ENCODE results near the gene PLCB1. TPM values are rescaled to one million over a fixed set of nuclear protein-coding genes. Genes with fewer than 3 reads are reported as not detected.

The PLCB1 gene
- total RNA-seq, 1 donor from 2014 or later = 6.3 TPM

DNA sequence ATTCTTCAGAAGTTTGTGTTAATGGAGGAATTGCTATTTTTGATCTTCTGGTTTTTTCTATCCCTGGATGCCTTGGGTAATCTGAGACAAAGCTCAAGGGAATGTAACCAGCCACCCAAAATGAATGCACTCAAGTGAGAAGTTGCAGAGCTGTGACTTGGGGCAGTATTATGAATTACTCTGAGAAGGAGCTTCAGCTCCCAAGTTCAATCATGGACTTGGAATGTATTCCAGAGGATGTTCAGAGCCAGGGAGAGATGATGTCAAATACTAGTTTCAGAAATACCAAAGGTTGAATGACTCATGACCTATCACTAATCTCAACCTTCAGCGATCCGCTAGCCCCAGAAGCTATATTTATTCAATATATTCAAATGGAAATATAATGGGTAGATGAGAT, 561.6 kb downstream of the PLCB1 start:
- intact Hi-C loops (cut with DNase I) = no loop called here
- H3K4me3 ChIP-seq = no peak overlapping the region
- H3K9me3 ChIP-seq = peaks cover 10% of the 10 kb centered on the region
- H3K27ac ChIP-seq = no peak overlapping the region
- ATAC-seq = no peak
- TF ChIP-seq, protein P1, sequence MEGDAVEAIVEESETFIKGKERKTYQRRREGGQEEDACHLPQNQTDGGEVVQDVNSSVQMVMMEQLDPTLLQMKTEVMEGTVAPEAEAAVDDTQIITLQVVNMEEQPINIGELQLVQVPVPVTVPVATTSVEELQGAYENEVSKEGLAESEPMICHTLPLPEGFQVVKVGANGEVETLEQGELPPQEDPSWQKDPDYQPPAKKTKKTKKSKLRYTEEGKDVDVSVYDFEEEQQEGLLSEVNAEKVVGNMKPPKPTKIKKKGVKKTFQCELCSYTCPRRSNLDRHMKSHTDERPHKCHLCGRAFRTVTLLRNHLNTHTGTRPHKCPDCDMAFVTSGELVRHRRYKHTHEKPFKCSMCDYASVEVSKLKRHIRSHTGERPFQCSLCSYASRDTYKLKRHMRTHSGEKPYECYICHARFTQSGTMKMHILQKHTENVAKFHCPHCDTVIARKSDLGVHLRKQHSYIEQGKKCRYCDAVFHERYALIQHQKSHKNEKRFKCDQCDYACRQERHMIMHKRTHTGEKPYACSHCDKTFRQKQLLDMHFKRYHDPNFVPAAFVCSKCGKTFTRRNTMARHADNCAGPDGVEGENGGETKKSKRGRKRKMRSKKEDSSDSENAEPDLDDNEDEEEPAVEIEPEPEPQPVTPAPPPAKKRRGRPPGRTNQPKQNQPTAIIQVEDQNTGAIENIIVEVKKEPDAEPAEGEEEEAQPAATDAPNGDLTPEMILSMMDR (IDR thresholded peaks at IDR 0.05) = no peak
- no peak for DNase-seq
- H3K36me3 ChIP-seq = no peaks in the 10 kb centered on the region
- no peaks in the 10 kb centered on the region for H3K27me3 ChIP-seq (ENCODE audit: low read depth)
- no peaks in the 10 kb centered on the region for H3K4me1 ChIP-seq

DNA sequence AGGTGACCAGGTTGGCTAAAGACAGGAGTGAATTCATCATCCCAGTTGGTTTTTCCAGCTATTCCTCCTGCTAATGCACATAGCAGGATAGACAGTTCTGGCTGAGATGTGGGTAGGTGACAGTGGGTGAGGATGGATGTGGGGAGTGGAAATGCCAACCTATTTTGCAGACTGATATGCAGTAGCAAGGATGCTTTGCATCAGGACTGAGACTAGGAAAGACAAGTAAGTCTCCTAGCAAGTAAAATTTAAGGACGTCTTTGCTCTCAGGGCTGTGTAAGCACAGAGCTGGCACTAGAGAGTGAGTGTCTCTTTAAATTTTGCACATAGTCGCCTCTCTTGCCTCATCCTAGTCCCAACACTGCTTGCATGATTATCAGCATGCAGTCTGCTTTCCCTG, 568.7 kb downstream of the PLCB1 start:
- DNase-seq (no peak), ATAC-seq (no peak)
- Histone ChIP-seq H3K4me1 (no peaks in the 10 kb centered on the region), H3K27ac (no peak overlapping the region), H3K36me3 (no peaks in the 10 kb centered on the region), H3K9me3 (no peaks in the 10 kb centered on the region), H3K4me3 (no peak overlapping the region), H3K27me3 (ENCODE audit: low read depth) (no peaks in the 10 kb centered on the region)
- TF ChIP-seq, protein P1 (IDR thresholded peaks at IDR 0.05) = no peak
- intact Hi-C loops (cut with DNase I) = no loop called here

DNA sequence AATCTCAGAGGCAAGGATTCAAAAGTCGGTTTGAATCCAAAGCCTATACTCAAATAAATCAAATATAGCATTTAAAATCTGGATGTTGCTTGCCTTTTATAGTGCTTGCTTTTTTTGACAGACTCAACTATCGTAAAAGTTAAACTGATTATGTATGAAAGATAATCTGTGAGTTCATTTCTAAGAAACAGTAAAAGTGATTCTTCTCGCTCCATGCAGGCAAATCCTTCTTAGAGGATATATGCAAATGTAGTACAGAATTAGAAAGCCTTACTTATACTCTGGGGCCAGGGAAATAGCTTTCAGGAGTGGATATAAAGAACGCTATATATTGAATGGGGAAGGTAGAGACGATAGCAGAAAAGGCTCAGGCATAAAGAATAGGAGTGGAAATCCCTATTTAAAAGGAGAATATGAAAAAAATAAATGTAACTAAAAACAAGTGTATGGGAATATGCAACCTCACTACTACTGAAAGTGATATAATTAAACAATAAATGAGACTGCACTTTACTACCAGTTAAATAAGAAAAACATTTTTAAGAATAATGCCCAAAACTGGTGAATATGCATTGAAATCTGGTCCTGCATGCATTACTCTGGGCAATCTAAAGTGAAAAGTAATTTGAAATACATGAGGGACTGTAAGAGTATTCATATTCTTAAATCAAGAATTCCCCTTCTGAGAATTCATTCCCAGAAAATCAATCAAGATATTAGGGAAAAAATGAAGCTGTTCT, 575.1 kb downstream of the PLCB1 start:
- ATAC-seq (no peak), DNase-seq (no peak)
- Histone ChIP-seq H3K4me1 (no peaks in the 10 kb centered on the region), H3K36me3 (no peaks in the 10 kb centered on the region), H3K27ac (no peak overlapping the region), H3K4me3 (no peak overlapping the region), H3K9me3 (no peaks in the 10 kb centered on the region), H3K27me3 (ENCODE audit: low read depth) (no peaks in the 10 kb centered on the region)
- TF ChIP-seq, protein P1 (IDR thresholded peaks at IDR 0.05) = no peak
- intact Hi-C loops (cut with DNase I) = no loop called here

DNA sequence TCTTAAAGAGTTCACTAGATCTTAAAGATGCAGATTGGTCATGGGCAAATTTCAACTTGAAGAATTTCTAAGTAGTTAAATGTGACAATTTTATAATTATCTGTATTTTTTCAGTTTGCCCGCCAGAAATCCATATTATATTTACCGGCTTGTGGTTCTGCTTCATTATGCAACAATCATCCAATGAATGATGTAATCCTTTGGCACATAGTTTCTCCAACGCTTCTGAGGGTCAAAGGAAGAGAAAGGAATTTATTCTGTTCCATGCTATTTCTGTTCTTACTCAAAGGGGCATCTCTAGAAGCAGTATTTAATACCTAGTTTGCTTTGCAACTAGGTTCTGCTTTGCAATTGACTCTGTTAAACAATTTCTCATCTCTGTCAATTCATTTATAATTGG, 577.6 kb downstream of the PLCB1 start:
- no peak for DNase-seq
- no peaks in the 10 kb centered on the region for H3K9me3 ChIP-seq
- H3K36me3 ChIP-seq = no peaks in the 10 kb centered on the region
- H3K4me1 ChIP-seq = no peaks in the 10 kb centered on the region
- intact Hi-C loops (cut with DNase I) = no loop called here
- ATAC-seq = no peak
- H3K4me3 ChIP-seq = no peak overlapping the region
- no peak overlapping the region for H3K27ac ChIP-seq
- TF ChIP-seq, protein P1 (IDR thresholded peaks at IDR 0.05) = no peak
- no peaks in the 10 kb centered on the region for H3K27me3 ChIP-seq (ENCODE audit: low read depth)

DNA sequence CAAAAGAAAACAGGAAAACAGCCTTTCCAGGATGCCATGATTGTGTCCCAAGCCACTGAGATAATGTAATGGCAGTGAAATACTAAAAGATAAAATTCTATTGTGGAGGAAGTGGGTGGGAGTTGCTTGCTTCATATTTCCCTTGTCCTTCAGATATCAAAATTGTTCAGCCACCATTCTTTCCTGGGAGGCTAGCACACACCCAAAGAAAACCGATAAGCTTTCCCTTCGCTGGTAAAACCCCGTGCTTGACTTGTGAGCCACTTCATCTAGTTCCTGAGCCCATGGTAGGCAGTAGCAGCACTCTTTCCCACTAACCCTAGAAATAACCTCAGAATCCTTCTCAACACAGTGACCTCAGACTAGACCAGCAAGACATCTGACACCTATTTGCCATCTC, 579.4 kb downstream of the PLCB1 start:
- no peaks in the 10 kb centered on the region for H3K36me3 ChIP-seq

More for the DNA sequence above, 579.4 kb downstream of the PLCB1 start:
- no peak overlapping the region for H3K4me3 ChIP-seq
- TF ChIP-seq, protein P1 (IDR thresholded peaks at IDR 0.05) = no peak
- ATAC-seq (no peak), DNase-seq (no peak)
- no peak overlapping the region for H3K27ac ChIP-seq
- H3K27me3 ChIP-seq (ENCODE audit: low read depth) = no peaks in the 10 kb centered on the region
- intact Hi-C loops (cut with DNase I) = no loop called here
- H3K9me3 ChIP-seq = no peaks in the 10 kb centered on the region
- no peaks in the 10 kb centered on the region for H3K4me1 ChIP-seq
